CD14-positive monocyte (primary cell): ENCODE measurements around the gene MGAT4A. TPM values are rescaled to one million over a fixed set of nuclear protein-coding genes. Genes with fewer than 3 reads are reported as not detected.

Source experiments
- DNase-seq, 3 donors: peaks; one replicate each; pipeline ENCODE4 v3.0.0-alpha.2; 2011 to 2022
- H2AFZ ChIP-seq: 2 replicates; pipeline ENCODE4 v1.6.0; 2012; ENCODE audit warnings: mild to moderate bottlenecking, low read depth, low read length, inconsistent platforms; ENCODE audit not compliant: insufficient read depth, poor library complexity, severe bottlenecking
- H3K27ac ChIP-seq, 2 donors: 1 replicate in 1 of 2; 2 replicates in 1 of 2; pipeline ENCODE4 v1.5.1; 2012 to 2013; ENCODE audit warnings: low read length in 2 of 2, control low read depth in 1 of 2, inconsistent platforms in 1 of 2, low read depth in 1 of 2, mild to moderate bottlenecking in 1 of 2
- H3K27me3 ChIP-seq, 2 donors: one replicate each; pipeline versions ENCODE4 v1.6.0 to v1.6.1; 2011 to 2013; ENCODE audit warnings: low read length in 2 of 2; ENCODE audit not compliant: control insufficient read depth in 2 of 2, insufficient read depth in 2 of 2
- H3K36me3 ChIP-seq, 2 donors: replicated peaks in 1 of 2; 1 replicate in 1 of 2; 2 replicates in 1 of 2; pipeline versions ENCODE4 v1.5.1 to v1.6.1; 2012 to 2013; ENCODE audit warnings: low read length in 2 of 2, control low read depth in 1 of 2, inconsistent platforms in 1 of 2, mild to moderate bottlenecking in 1 of 2; ENCODE audit not compliant: insufficient read depth in 2 of 2, control insufficient read depth in 1 of 2
- H3K4me1 ChIP-seq, 2 donors: 1 replicate in 1 of 2; 2 replicates in 1 of 2; pipeline versions ENCODE4 v1.5.1 to v1.6.1; 2012 to 2013; ENCODE audit warnings: low read length in 2 of 2, control low read depth in 1 of 2, inconsistent platforms in 1 of 2, mild to moderate bottlenecking in 1 of 2, moderate library complexity in 1 of 2; ENCODE audit not compliant: insufficient read depth in 2 of 2, control insufficient read depth in 1 of 2
- H3K4me2 ChIP-seq: replicated peaks from 2 replicates; pipeline ENCODE3; 2012; ENCODE audit warnings: low read length, moderate library complexity, mild to moderate bottlenecking; ENCODE audit not compliant: poor library complexity, severe bottlenecking; ENCODE audit errors: extremely low read depth
- H3K4me3 ChIP-seq, 3 experiments: fragments of 200-600 bp in 1 of 3; sonication (generic) in 1 of 3; replicated peaks in 1 of 3; 1 replicate in 2 of 3; 2 replicates in 1 of 3; pipeline ENCODE4 v1.5.1; 2011 to 2013; ENCODE audit warnings: low read length in 3 of 3, mild to moderate bottlenecking in 3 of 3, control low read depth in 2 of 3, low read depth in 2 of 3, inconsistent platforms in 1 of 3, moderate library complexity in 1 of 3
- H3K79me2 ChIP-seq: 2 replicates; pipeline ENCODE4 v1.6.0; 2012; ENCODE audit warnings: mild to moderate bottlenecking, control low read depth, inconsistent platforms, low read length, moderate library complexity; ENCODE audit not compliant: insufficient read depth
- H3K9ac ChIP-seq: 2 replicates; pipeline ENCODE4 v1.6.0; 2017; ENCODE audit warnings: low read length, mild to moderate bottlenecking; ENCODE audit not compliant: insufficient read depth, poor library complexity, severe bottlenecking
- H3K9me3 ChIP-seq, 2 donors: replicated peaks in 1 of 2; 1 replicate in 1 of 2; 2 replicates in 1 of 2; pipeline versions ENCODE4 v1.5.1 to v1.6.1; 2012 to 2013; ENCODE audit warnings: low read length in 2 of 2, control low read depth in 1 of 2; ENCODE audit not compliant: control insufficient read depth in 1 of 2, insufficient read depth in 1 of 2
- H4K20me1 ChIP-seq: 2 replicates; pipeline ENCODE4 v1.6.0; 2012; ENCODE audit warnings: mild to moderate bottlenecking, low read length, control low read depth, moderate library complexity; ENCODE audit not compliant: insufficient read depth
- H3K27ac Mint-ChIP-seq, 7 donors: one replicate each; pipeline ENCODE4 v1.8.0; 2020; ENCODE audit warnings: mild to moderate bottlenecking in 7 of 7, mixed read lengths in 7 of 7, moderate library complexity in 6 of 7, inconsistent platforms in 2 of 7
- H3K27me3 Mint-ChIP-seq, 3 donors: one replicate each; pipeline ENCODE4 v1.8.0; 2021 to 2022; ENCODE audit warnings: low read depth in 3 of 3, mild to moderate bottlenecking in 3 of 3, mixed read lengths in 3 of 3, moderate library complexity in 3 of 3, inconsistent platforms in 1 of 3
- H3K36me3 Mint-ChIP-seq, 2 donors: one replicate each; pipeline ENCODE4 v1.8.0; 2020; ENCODE audit warnings: mixed read lengths in 2 of 2, inconsistent platforms in 1 of 2, mild to moderate bottlenecking in 1 of 2
- H3K4me1 Mint-ChIP-seq: one replicate; pipeline ENCODE4 v1.8.0; 2020; ENCODE audit warnings: mild to moderate bottlenecking, mixed read lengths
- H3K4me3 Mint-ChIP-seq, 2 donors: one replicate each; pipeline ENCODE4 v1.8.0; 2020; ENCODE audit warnings: mild to moderate bottlenecking in 2 of 2, mixed read lengths in 2 of 2, moderate library complexity in 1 of 2
- H3K9me3 Mint-ChIP-seq, 7 donors: one replicate each; pipeline ENCODE4 v1.8.0; 2020 to 2022; ENCODE audit warnings: mixed read lengths in 7 of 7, mild to moderate bottlenecking in 6 of 7, moderate library complexity in 6 of 7, inconsistent platforms in 2 of 7
- CTCF ChIP-seq: fragments of 200-600 bp; IDR thresholded peaks from one replicate; pipeline ENCODE4 v1.8.0; 2022; ENCODE audit warnings: antibody characterized with exemption, mild to moderate bottlenecking
- WGBS: methylation state at CpG from one replicate; pipeline ENCODE4 v1.1.5; 2013; ENCODE audit warnings: missing lambda C conversion rate; ENCODE audit not compliant: insufficient coverage; 5-methylcytosine and 5-hydroxymethylcytosine counted together
- intact Hi-C, 2 donors: fragments of 100-400 bp; cut with micrococcal nuclease; formaldehyde crosslinking; loops; one replicate each; pipeline versions ENCODE4 v1.15.0 to v1.15.1; 2023
- polyA plus RNA-seq, 3 donors: library from polyadenylated mRNA; depleted of rRNA in 1 of 3; unstranded in 2 of 3; stranded (reverse) in 1 of 3; fragments of 300-500 nt in 2 of 3; fragments of >200 nt in 1 of 3; fragmentation: Illumina TruSeq in 2 of 3; gene quantifications; 1 replicate in 2 of 3; 2 replicates in 1 of 3; pipeline ENCODE4 v1.2.3, GENCODE V29; 2012 to 2021

The MGAT4A gene
- polyA plus RNA-seq, 3 donors: 24.3 to 35.9 (median 35.1) TPM

GRCh38 chr2:98658816-98659490, 72.0 kb downstream of the MGAT4A start:
- Histone ChIP-seq H3K4me3 (no peak overlapping the region), H4K20me1 (no peaks in the 10 kb centered on the region)
- 80% methylated on average over 1 of the region's 4 CpGs for WGBS

GRCh38 chr2:98656800-98657199, 74.1 kb downstream of the MGAT4A start:
- H3K36me3 ChIP-seq: peaks cover 13 to 27% of the 10 kb centered on the region in 2 donors
- no peaks in the 10 kb centered on the region for H4K20me1 ChIP-seq
- Mint-ChIP-seq H3K4me3 (no peak overlapping the region), H3K4me1 (peaks cover 31% of the 10 kb centered on the region), H3K27ac (peak overlapping the region in 2 of 7 donors; percentile 70 to 80), H3K36me3 (peaks cover 32 to 35% of the 10 kb centered on the region in 2 donors), H3K27me3 (no peaks in the 10 kb centered on the region), H3K9me3 (peaks cover 0 to 8% (median 6%) of the 10 kb centered on the region in 7 donors)
- WGBS: 0% methylated on average over 1 of the region's 4 CpGs
- no peaks in the 10 kb centered on the region for H3K9me3 ChIP-seq
- H3K4me1 ChIP-seq: peaks cover 12 to 19% of the 10 kb centered on the region in 2 donors
- no peaks in the 10 kb centered on the region for H3K27me3 ChIP-seq
- TF ChIP-seq CTCF: no peak
- peak in 2 of 3 donors; percentile 17 to 27 for DNase-seq
- H3K4me3 ChIP-seq: no peak overlapping the region
- no peak overlapping the region for H3K4me2 ChIP-seq
- H3K9ac ChIP-seq: no peak overlapping the region
- H3K79me2 ChIP-seq: peaks cover 9% of the 10 kb centered on the region
- intact Hi-C loops: no loop called here
- peak overlapping the region in 1 of 2 donors; percentile 42 for H3K27ac ChIP-seq
- H2AFZ ChIP-seq: no peak overlapping the region

More at GRCh38 chr2:98658816-98659490, 72.0 kb downstream of the MGAT4A start:
- Mint-ChIP-seq H3K36me3 (peaks cover 33 to 34% of the 10 kb centered on the region in 2 donors), H3K9me3 (peaks cover 0 to 8% (median 6%) of the 10 kb centered on the region in 7 donors), H3K27ac (peak overlapping the region in 1 of 7 donors; percentile 77), H3K4me1 (peaks cover 29% of the 10 kb centered on the region), H3K27me3 (no peaks in the 10 kb centered on the region), H3K4me3 (no peak overlapping the region)
- H3K79me2 ChIP-seq: peaks cover 9% of the 10 kb centered on the region
- no peak for TF ChIP-seq CTCF
- no peak overlapping the region for H3K27ac ChIP-seq
- no peaks in the 10 kb centered on the region for H3K9me3 ChIP-seq
- peaks cover 23 to 39% of the 10 kb centered on the region in 2 donors for H3K36me3 ChIP-seq
- H3K9ac ChIP-seq: no peak overlapping the region
- DNase-seq: no peak
- no peak overlapping the region for H2AFZ ChIP-seq
- no peaks in the 10 kb centered on the region for H3K27me3 ChIP-seq
- no peak overlapping the region for H3K4me2 ChIP-seq
- intact Hi-C loops: no loop called here
- H3K4me1 ChIP-seq: peaks cover 12 to 21% of the 10 kb centered on the region in 2 donors
